Ovary (tissue), 3 donors: ENCODE data around the gene COPS2.

ENCODE experiments used
- CTCF ChIP-seq, 3 donors: fragments of 450-650 bp in 2 of 3; fragments of 200-600 bp in 1 of 3; IDR thresholded peaks; one replicate each; pipeline versions ENCODE4 v1.5.1 to v1.8.0; 2016 to 2022; ENCODE audit warnings: antibody characterized with exemption in 3 of 3, mild to moderate bottlenecking in 1 of 3
- EP300 ChIP-seq: sonication (generic); formaldehyde crosslinking; IDR thresholded peaks from one replicate; pipeline ENCODE4 v1.6.1; 2017; ENCODE audit warnings: antibody characterized with exemption
- donor health status: DM: no; HTN: no; CAD: no.

DNA sequence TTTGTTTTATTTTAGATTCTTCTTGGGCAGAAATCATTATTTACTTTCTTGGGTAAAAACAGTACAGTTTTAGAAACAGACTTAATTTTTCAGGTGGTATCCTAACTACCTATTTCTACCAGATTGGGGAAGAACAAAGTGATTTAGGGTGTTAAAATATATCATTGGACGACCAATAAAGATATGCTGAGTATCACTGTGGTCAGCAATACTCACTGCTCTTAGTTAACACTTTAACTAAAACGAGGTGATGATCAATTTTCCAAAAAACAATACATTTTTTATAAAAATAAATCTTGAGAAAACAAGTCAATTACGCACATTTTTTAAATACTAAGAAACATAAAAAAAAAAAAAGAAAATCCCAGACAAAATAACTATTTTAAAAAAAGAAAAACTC lies 3.6 kb downstream of the COPS2 start:
- TF ChIP-seq CTCF (IDR thresholded peaks at IDR 0.05) = no peak
- TF ChIP-seq EP300 = no peak
